Gastrocnemius medialis (tissue), 4 donors: ENCODE measurements around the gene KIAA0408.

Experiments
- CTCF ChIP-seq, 5 experiments: fragments of 450-650 bp in 3 of 5; fragments of 200-600 bp in 2 of 5; sonication (generic) in 2 of 5; IDR thresholded peaks in 4 of 5; conservative IDR thresholded peaks in 1 of 5; 1 replicate in 4 of 5; 2 replicates in 1 of 5; pipeline ENCODE4 v1.5.1; 2016 to 2019; ENCODE audit warnings: antibody characterized with exemption in 5 of 5, mild to moderate bottlenecking in 3 of 5, moderate library complexity in 3 of 5
- POLR2A ChIP-seq, 2 donors: fragments of 450-650 bp; IDR thresholded peaks; one replicate each; pipeline ENCODE4 v1.6.1; 2017; ENCODE audit warnings: antibody characterized with exemption in 2 of 2, mild to moderate bottlenecking in 2 of 2, moderate library complexity in 2 of 2

GRCh38 chr6:127464161-127464880 is 5.1 kb upstream of the KIAA0408 start:
- TF ChIP-seq POLR2A (IDR thresholded peaks at IDR 0.05) (no peak), CTCF (IDR thresholded peaks at IDR 0.05 in 4 of 5, conservative IDR thresholded peaks at IDR 0.05 in 1 of 5) (no peak)
